ENCODE measurements around the gene CCDC38. TPM values are rescaled to one million over a fixed set of nuclear protein-coding genes. Genes with fewer than 3 reads are reported as not detected.
A peak's percentile ranks its signal among the peaks of the same experiment; 100 is the strongest.

Gene CCDC38
- total RNA-seq, 3 donors from 2014 or later: not detected

- ATAC-seq (no peak), DNase-seq (no peak)
- no peak overlapping the region for H3K4me3 ChIP-seq
- peaks cover 4% of the 10 kb centered on the region for H3K9me3 ChIP-seq
- intact Hi-C loops (cut with DNase I, micrococcal nuclease): no loop called here
- H3K4me1 ChIP-seq (ENCODE audit: low read depth): peaks cover 4% of the 10 kb centered on the region
- TF ChIP-seq CTCF (IDR thresholded peaks at IDR 0.05): no peak
- no peaks in the 10 kb centered on the region for H3K36me3 ChIP-seq (ENCODE audit: low read depth)
Observed at GRCh38 chr12:95881331-95881955, 61.0 kb downstream of the CCDC38 start.

GRCh38 chr12:95880895-95881294 lies 61.5 kb downstream of the CCDC38 start:
- Histone ChIP-seq H3K36me3 (ENCODE audit: low read depth) (no peaks in the 10 kb centered on the region), H3K9me3 (peaks cover 4% of the 10 kb centered on the region), H3K4me1 (ENCODE audit: low read depth) (peaks cover 4% of the 10 kb centered on the region), H3K4me3 (no peak overlapping the region)
- DNase-seq: peak in 1 of 3 donors; percentile 10
- TF ChIP-seq CTCF (IDR thresholded peaks at IDR 0.05): no peak
- ATAC-seq: peak; percentile 59
- intact Hi-C loops (cut with DNase I, micrococcal nuclease): no loop called here

GRCh38 chr12:95877622-95878021 lies 64.8 kb downstream of the CCDC38 start:
- Histone ChIP-seq H3K36me3 (ENCODE audit: low read depth) (no peaks in the 10 kb centered on the region), H3K4me3 (no peak overlapping the region), H3K9me3 (no peaks in the 10 kb centered on the region), H3K4me1 (ENCODE audit: low read depth) (peaks cover 4% of the 10 kb centered on the region)
- DNase-seq: no peak
- intact Hi-C loops (cut with DNase I, micrococcal nuclease): no loop called here
- no peak for TF ChIP-seq CTCF (IDR thresholded peaks at IDR 0.05)
- no peak for ATAC-seq

- Histone ChIP-seq H3K4me3 (no peak overlapping the region), H3K36me3 (ENCODE audit: low read depth) (no peaks in the 10 kb centered on the region), H3K9me3 (no peaks in the 10 kb centered on the region), H3K4me1 (ENCODE audit: low read depth) (no peaks in the 10 kb centered on the region)
- DNase-seq (no peak), ATAC-seq (no peak)
- intact Hi-C loops (cut with DNase I, micrococcal nuclease): no loop called here
- TF ChIP-seq CTCF (IDR thresholded peaks at IDR 0.05): no peak
Observed at GRCh38 chr12:95874452-95874851, 68.0 kb downstream of the CCDC38 start.

- Histone ChIP-seq H3K4me3 (no peak overlapping the region), H3K9me3 (no peaks in the 10 kb centered on the region), H3K4me1 (ENCODE audit: low read depth) (no peaks in the 10 kb centered on the region), H3K36me3 (ENCODE audit: low read depth) (no peaks in the 10 kb centered on the region)
- ATAC-seq: no peak
- TF ChIP-seq CTCF (IDR thresholded peaks at IDR 0.05): no peak
- intact Hi-C loops (cut with DNase I, micrococcal nuclease): no loop called here
- no peak for DNase-seq
Observed at GRCh38 chr12:95870897-95871296, 71.5 kb downstream of the CCDC38 start.

- Histone ChIP-seq H3K36me3 (ENCODE audit: low read depth) (no peaks in the 10 kb centered on the region), H3K4me3 (no peak overlapping the region), H3K4me1 (ENCODE audit: low read depth) (peaks cover 14% of the 10 kb centered on the region), H3K9me3 (no peaks in the 10 kb centered on the region)
- intact Hi-C loops (cut with DNase I, micrococcal nuclease): no loop called here
- DNase-seq (no peak), ATAC-seq (no peak)
- no peak for TF ChIP-seq CTCF (IDR thresholded peaks at IDR 0.05)
Observed at GRCh38 chr12:95863337-95863736, 79.1 kb downstream of the CCDC38 start.

All from mucosa of descending colon (tissue), 3 donors.